Activated T-helper 9 cell treated with anti-CD3 and anti-CD28 coated beads, Interleukin-2, amount 50 U/mL, for 16 hours (primary cell): ENCODE measurements around the gene RAB5A.
"Not testable (repeated sequence)": the region's sequence is repeated elsewhere in the genome, so short reads cannot be mapped to it uniquely, and the experiment has no call there.

Experiments
- DNase-seq: peaks from one replicate; pipeline ENCODE4 v3.0.0-alpha.2; 2020; ENCODE audit warnings: low read depth

Gene RAB5A

GRCh38 chr3:20028905-20029331, 82.0 kb downstream of the RAB5A start:
- no peak for DNase-seq

DNA sequence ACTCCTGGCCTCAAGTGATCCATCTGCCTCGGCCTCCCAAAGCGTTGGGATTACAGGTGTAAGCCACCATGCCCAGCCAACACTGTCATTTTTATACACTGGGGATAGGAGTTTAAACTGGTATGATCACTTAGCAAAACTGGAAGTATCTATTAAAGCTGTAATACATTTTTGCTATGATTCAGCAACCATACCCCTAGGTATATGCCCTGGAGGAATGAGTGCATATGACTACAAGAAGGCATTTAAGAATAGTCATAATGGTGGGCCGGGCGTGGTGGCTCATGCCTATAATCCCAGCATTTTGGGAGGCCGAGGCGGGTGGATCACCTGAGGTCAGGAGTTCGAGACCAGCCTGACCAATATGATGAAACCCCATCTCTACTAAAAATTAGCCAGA, 85.0 kb downstream of the RAB5A start:
- not testable (repeated sequence) for DNase-seq
